Stimulated activated CD8-positive, alpha-beta memory T cell treated with anti-CD3 and anti-CD28 coated beads, Interleukin-2, amount 100 ng/mL, for 1 hour (primary cell): ENCODE results near the gene MED8.
A peak's percentile ranks its signal among the peaks of the same experiment; 100 is the strongest.

Experiments used
- DNase-seq, 2 donors: peaks; one replicate each; pipeline ENCODE4 v3.0.0-alpha.2; 2020; ENCODE audit warnings: low read depth in 2 of 2

Gene MED8

DNA sequence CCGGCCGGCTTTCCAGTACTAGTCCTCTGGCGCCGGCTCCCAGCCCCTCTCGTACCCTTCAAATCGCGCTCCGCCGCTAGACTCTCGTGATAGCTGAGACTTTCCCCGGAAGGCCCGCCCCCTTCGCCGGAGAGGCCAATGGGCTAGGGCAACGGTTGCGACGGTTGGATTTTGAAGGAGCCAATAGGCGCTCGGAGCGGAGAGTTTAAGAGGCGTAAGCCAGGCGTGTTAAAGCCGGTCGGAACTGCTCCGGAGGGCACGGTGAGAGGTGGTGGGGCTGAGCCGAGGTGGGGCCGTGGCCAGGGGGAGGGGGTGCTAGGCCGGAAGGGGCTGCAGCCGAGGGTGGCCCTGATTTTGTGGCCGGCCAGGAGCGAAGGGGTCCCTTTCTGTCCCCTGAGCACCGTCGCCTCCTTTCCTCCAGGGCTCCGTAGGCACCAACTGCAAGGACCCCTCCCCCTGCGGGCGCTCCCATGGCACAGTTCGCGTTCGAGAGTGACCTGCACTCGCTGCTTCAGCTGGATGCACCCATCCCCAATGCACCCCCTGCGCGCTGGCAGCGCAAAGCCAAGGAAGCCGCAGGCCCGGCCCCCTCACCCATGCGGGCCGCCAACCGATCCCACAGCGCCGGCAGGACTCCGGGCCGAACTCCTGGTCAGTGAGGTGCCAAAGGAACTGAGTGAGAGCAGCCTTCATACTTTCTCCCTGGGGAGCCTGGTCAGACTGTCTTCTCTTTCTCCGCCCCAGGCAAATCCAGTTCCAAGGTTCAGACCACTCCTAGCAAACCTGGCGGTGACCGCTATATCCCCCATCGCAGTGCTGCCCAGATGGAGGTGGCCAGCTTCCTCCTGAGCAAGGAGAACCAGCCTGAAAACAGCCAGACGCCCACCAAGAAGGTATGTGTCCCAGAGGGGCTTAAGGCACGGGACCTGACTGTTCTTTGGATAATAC, 30.6 kb downstream of the MED8 start, which contains the start of gene CDC20:
Gene CDC20, plus strand, starts transcription at position 236 of the 948 bp plus-strand sequence. Its CDS starts 235 bp downstream, at position 471.
- peak; percentile 91 to 95 for DNase-seq

DNA sequence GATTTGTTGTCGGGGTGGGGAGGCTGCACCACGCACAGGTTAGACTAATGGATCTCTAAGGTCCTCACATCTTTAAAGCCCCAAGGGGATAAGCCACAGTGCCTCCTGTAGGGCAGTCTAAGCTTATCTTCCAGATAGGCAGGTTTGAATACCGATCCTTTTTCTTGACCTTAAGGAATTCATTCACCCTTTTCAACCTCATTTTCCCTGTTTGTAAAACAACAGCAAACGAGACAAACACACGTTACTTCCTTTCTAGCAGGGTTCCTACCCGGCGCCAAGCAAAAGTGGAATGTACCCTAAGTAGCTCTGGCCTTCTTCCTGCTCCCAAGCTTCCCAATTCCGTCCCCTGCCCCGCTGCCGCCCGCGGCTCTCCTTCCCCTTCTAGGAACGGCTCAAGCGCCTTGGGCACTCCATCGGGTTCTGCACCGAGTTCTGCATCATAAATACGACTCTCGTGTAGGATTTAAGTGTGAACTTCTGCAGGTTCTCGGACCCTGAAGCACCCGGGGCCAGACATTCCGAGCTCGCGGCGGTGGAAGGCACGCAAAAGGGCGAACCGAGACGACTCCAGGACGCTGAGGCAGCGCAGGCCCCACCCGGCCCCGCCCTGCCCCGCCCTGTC, 31.4 kb downstream of the MED8 start:
- no peak for DNase-seq

DNA sequence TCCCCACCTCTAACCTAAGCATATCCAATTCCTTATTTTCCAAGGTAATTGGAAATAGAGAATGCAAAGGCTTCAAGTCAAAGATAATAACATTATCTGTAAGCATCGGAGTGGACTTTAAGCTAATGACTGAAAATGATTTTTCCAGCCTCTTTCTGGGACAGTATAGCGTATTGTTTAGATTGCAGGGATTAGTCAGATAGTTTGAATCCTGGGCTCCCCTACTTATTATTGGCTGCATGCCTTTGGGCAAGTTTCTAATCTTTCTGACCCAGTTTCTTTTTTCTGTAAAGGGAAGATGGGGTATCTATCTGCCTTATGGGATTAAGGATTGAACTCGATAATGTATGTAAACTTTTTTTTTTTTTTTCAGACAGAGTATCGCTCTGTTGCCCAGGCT, 32.3 kb downstream of the MED8 start:
- DNase-seq: no peak

DNA sequence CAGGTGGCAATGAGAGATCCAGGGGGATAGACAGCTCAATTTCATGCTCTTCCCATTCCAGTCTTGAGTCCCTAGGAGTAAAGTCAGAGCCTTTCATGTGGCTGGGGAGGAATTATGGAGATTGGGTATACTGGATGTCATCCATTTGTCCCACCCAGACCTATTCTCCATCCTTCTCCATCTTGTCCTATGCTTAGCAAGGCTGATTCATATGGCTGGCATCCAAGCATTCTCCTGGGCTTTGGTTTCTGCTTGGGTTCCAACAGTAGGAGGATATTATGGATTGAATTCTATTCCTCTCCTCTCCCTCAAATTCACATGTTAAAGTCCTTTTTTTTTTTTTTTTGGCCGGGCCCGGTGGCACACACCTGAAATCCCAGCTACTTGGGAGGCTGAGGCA, 34.7 kb downstream of the MED8 start:
- DNase-seq: no peak

DNA sequence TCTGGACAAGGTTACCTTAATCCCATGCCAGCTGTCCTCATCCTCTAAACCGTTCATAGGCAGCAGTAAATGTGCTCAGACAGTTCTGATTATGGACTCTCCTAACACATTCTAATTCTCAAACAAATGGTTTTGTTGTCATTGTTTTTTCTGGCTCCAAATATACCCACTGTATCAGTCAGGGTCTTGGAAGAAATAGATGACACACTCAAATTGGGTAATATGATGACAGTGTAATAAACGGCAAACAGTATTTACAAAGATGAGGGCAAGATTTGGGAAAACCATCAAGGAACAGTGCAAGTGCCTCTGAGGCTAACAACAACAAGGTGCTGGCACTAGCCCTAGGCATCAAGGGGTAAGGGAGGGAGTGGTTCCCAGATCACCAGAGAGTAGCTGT, 35.1 kb downstream of the MED8 start:
- DNase-seq: no peak

DNA sequence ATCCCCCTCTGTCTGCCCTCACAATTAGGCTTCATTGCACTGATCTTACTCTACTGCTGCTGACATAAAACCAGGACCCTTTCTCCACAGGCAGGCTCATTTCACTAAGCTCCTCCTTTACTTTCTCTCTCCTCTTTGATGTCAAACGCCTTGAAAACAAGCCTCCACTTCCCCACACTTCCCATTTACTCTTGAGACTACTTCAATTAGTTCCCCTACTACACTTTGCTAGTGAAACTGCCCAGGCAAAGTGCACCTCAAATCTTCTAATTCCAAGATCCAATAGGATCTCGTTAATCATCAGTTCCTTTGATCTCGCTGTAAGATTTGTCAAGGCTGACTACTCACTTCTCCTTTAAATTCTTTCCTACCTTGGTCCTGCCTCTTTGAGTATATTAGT, 36.7 kb downstream of the MED8 start:
- DNase-seq: no peak

DNA sequence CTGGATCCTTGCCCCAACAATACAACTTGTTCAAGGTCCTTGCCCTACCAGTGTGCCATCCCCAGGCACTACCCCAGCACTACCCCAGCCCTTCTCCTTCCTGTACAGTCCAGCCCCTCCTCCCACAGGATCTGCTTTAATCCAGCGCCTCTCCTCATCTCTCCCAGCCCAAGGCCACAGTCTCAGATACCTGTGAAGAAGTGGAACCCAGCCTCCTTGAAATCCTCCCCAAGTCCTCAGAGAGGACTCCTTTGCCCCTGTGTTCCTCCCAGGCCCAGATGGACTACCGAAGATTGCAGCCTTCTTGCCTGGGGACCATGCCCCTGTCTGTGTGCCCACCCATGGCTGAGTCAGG, 37.3 kb downstream of the MED8 start:
- DNase-seq: no peak

DNA sequence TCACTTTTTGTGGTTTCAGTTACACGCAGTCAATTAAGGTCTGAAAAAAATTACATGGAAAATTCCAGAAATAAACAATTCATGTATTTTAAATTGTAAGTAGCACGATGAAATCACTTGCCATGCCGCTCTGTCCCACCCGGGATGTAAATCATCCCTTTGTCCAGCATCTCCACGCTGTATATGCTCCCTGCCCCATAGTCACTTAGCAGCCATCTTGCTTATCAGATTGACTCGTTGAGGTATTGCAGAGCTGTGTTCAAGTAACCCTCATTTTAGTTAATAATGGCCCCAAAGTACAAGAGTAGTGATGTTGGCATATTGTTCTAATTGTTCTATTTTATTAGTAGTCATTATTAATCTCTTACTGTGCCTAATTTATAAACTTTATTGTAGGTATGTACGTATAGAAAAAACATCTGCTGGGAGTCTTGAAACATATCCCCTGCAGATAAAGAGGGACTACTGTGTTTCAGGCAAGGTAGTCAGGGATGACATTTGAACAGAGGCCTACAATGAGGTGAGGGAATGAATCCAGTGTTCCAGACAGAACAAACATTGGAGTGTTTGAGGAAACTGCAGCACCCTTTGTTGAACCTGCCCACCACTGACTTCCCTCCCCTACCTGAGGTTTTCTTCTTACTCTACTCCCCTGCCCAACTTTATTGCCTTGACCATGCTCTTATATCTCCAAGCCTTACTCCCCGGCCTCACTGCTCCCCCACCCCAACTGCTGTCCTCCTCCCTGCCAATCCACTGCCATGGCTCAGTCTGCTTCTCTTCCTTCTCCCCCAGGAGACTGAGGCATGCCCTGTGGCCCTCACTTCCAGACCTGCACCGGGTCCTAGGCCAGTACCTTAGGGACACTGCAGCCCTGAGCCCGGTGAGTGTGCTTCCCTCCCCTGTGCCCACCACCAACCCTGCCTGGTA, 37.9 kb downstream of the MED8 start:
- DNase-seq: no peak

DNA sequence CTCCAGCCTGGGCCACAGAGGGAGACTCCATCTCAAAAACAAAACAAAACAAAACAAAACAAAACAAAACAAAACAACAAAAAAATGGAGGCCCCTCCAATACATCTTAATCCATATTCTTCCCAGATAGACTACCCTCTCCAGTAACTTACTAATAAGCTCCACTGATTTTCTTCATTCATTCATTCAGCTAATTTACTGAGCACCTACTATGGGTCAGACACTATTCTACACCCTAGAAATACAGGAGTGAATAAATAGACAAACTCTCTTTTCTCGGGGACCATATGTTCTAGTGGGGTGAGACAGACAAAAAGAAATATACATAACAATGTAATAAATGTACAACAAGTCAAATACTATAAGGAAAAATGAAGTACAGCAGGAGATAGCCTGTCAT, 38.6 kb downstream of the MED8 start:
- DNase-seq: no peak

DNA sequence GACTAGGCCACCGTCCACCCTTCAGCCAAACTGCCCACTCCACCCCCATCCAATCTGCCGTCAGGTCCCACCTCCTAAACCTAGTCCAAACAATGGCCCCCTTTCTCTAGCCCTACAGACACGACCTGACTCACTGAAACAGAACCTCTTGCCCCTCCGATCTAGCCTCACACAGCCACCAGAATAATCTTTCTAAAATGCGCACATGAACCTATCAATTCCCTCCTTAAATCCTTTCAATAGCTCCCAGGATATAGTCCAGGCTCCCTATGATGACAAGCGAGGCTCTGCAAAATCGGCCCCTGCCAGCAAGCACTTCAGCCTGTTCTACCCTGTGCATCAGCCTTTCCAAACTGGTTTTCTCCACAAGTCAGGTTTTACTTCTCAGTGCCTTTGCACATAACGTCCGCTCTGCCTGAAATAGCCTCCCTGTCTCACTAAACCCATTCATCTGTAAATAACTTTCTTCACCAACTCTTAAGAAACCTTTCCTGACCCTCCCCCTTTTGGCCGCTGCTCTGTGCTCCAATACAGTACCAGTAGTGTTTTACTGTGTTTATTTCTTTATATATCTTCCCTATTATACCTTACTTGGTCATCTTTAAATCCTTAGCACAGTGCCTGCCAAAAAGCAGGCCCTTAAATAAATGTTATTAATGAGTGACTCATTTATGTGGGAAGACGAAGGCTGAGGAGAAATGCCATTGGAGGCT, 39.9 kb downstream of the MED8 start:
- no peak for DNase-seq

DNA sequence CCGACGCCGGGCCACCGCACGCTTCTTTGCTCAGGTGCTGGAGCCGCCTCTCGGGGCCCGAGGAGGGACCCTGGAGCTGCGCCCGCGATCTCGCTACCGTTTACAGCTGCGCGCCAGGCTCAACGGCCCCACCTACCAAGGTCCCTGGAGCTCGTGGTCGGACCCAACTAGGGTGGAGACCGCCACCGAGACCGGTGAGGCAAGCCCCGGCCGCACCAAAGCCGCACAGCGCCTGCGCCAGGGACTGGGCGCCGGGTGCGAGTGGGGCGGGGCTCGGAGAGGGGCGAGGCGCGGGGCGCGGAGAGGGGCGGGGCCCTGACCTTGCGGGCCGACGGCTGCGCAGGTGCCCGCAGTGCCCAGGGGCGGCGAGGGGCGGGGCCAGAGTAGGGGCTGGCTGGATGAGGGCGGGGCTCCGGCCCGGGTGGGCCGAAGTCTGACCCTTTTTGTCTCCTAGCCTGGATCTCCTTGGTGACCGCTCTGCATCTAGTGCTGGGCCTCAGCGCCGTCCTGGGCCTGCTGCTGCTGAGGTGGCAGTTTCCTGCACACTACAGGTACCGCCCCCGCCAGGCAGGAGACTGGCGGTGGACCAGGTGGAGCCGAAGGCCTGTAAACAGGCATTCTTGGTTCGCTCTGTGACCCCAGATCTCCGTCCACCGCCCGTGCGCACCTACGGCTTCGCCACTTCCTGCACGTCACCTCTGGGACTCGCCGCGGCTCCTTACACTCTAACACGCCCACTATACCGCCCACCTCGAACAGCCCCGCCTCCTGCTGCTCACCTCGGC, 40.6 kb downstream of the MED8 start:
- no peak for DNase-seq

DNA sequence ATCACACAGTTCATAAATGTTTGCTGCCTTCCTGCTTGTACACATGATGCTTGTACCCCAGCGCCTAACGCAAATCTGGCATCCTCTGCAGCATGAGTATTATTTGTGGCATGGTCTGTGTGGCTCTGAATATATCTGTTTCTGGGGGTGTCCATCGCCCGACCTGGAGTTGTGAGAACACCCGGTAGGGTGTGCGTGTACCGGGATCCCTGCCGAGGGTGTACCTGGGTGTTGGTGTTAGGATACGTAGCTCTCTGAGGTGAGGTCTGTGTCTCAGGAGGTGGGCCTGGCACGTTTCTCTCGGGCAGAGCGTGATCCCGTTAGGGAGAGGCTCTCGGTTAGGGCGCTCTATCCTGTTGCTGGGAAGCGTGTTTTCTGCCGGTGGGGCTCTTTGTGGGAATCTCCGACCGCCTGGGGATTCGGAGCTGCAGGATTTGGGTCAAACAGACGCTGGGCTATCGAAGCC, 41.2 kb downstream of the MED8 start:
- no peak for DNase-seq

DNA sequence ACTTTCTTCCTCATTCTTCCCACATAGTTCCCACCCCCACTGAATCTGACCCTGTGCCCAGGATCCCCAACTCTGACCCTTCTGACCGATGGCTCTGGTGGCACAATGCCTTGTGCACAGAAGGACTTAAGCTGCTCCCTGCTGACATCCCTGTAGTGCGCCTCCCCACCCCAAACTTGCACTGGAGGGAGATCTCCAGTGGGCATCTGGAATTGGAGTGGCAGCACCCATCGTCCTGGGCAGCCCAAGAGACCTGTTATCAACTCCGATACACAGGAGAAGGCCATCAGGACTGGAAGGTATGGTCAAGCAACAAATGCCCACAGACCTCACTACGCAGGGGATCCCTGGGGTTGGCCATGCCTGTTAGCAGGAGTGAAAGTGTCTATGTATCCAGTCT, 43.0 kb downstream of the MED8 start:
- DNase-seq: no peak

DNA sequence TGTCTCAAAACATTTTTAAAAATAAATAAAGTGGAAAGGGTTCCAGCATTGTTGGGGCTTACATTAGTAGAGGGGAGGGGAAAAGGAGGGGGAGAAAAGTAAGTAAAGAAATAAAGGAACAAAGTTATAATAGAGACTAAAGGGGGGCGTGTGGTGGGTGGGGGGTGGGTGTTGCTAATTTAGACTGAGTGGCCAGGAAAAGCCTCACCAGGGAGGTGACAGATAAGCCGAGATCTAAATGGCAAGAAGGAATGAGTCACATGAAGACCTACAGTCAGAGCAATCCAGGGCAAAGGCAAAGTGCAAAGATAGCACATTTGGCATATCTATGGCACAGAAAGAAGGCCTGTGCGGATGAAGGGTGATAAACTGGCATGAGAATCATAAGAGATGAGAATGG, 44.5 kb downstream of the MED8 start:
- DNase-seq: no peak

DNA sequence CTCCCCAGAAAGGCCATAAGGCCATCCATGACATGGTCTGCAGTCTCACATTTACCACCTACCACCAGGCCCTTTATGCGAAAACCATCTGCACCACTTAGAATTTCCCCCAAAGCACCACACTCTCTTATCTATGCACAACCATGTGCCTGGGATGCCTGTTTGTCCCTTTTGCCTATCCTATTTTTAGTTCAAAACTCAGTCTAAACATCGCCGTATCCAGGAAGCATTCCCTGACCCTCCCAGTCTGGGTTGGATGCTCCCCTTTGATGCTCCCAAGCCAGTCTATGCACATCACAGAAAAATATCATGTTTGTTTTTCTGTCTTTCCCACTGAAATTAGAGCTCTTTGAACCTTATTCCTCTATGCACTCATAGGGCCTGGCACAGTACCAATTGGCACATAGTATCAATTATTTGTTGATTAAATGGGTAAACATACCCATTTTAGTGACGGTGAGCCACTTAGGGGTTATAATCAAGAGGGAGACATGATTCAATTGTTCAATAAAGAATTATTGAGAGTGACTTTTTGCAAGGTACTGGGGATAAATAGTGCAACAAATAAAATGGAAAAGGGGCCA, 45.2 kb downstream of the MED8 start:
- DNase-seq: no peak

DNA sequence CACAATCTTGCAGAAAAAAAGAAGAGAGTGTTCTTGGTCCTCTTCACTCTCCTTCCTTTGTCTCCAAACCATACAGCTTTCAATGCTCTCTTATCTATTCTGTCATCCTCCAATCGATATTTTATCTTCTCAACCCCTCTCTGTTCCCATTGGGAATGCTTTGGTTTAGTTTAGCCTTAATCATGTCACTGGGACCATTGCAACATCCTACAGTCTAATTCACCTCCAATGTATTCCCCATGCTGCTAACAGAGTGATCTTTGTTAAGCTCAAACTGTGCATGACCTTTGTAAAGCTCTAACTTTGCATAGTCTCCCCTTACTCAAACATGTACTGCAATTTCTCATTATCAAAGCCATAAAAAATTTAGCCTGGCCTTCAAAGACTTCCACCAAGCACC, 49.0 kb downstream of the MED8 start:
- no peak for DNase-seq

DNA sequence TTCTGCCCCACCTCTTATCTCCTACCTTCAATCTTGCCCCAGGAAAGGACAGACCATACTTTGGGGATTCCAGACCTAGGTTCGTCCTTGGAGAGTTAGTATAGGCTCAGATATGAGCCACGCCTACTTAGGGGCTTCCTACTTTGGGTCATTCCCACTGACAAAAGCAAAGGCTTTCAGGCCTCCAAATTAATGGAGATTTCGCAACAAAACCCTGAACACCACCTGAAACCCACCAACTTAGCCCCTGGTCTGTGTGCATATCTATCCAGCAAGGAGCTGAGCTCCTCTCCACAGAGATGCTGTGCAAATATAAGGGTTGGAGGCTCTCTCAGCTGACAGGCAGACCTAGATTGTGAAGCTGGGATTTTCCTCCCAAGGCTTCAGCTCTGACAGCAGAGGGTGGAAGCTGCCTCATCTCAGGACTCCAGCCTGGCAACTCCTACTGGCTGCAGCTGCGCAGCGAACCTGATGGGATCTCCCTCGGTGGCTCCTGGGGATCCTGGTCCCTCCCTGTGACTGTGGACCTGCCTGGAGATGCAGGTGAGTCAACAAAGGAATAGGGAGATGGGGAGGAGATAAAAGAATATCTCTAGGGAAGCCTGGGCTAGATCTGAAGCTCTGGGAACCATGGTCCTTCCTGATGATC, 49.9 kb downstream of the MED8 start:
- no peak for DNase-seq

DNA sequence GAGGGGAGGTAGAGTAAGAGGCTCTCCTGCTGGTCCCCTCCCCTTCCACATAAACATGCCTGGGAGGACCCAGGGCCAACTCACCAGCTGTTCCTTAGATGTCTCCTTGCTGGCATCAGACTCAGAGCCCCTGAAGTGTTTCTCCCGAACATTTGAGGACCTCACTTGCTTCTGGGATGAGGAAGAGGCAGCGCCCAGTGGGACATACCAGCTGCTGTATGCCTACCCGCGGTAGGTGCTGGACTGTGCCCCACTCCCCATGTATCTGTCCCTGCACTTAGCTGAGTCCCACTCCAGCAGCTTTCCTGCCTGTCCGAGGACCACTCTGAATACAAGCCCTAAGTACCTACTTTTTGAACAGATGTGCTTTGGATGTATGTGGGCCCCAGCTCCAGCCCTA, 51.6 kb downstream of the MED8 start:
- no peak for DNase-seq

DNA sequence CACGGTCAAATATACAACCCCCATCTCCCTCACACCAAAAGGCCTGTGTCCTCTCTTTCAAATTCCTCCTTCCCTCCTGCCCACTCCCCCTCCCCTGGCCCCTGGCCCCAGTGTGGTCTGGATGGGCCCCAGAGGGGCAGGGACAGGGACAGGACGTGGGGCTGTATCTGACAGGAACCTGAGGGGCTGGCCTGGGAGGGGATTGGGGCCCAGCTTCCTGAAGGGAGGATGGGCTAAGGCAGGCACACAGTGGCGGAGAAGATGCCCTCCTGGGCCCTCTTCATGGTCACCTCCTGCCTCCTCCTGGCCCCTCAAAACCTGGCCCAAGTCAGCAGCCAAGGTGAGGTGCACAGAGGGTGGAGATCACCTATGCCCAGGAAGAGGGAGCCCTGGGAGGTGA, 52.0 kb downstream of the MED8 start, which contains the start of gene MPL:
Gene MPL, plus strand, starts transcription at position 231 of the 400 bp plus-strand sequence. Its CDS starts 31 bp downstream, at position 262.
- no peak for DNase-seq
